Measurements from ENCODE around the gene FAM227B. TPM values are rescaled to one million over a fixed set of nuclear protein-coding genes. Genes with fewer than 3 reads are reported as not detected.
"Not testable (repeated sequence)": the region's sequence is repeated elsewhere in the genome, so short reads cannot be mapped to it uniquely, and the experiment has no call there.

Gene FAM227B
- total RNA-seq, 1 donor from 2014 or later = 18.5 TPM

GRCh38 chr15:49619226-49619625 is 1.4 kb downstream of the FAM227B start:
- Histone ChIP-seq H3K36me3 (peaks cover 7% of the 10 kb centered on the region), H3K4me3 (peak overlapping the region; percentile 86), H3K4me1 (peaks cover 46% of the 10 kb centered on the region), H3K9me3 (replicated peaks) (peaks cover 8% of the 10 kb centered on the region), H3K27me3 (ENCODE audit: low read depth) (no peaks in the 10 kb centered on the region), H3K27ac (replicated peaks) (peak overlapping the region; percentile 95)
- no peak for DNase-seq
- no peak for TF ChIP-seq CTCF (IDR thresholded peaks at IDR 0.05; ENCODE audit: borderline replicate concordance)
- intact Hi-C loops (cut with micrococcal nuclease) = no loop called here

GRCh38 chr15:49612240-49612639 is 8.4 kb downstream of the FAM227B start:
- H3K9me3 ChIP-seq (replicated peaks); H3K4me3 ChIP-seq; H3K4me1 ChIP-seq; H3K27ac ChIP-seq (replicated peaks); intact Hi-C loops (cut with micrococcal nuclease); H3K27me3 ChIP-seq (ENCODE audit: low read depth); DNase-seq: not testable (repeated sequence)
- peaks cover 17% of the 10 kb centered on the region for H3K36me3 ChIP-seq

GRCh38 chr15:49610157-49610918 is 10.3 kb downstream of the FAM227B start:
- no peak overlapping the region for H3K27ac ChIP-seq (replicated peaks)
- H3K4me1 ChIP-seq = no peaks in the 10 kb centered on the region
- TF ChIP-seq CTCF (IDR thresholded peaks at IDR 0.05; ENCODE audit: borderline replicate concordance) = no peak
- no peak for DNase-seq
- no peak overlapping the region for H3K4me3 ChIP-seq
- H3K27me3 ChIP-seq (ENCODE audit: low read depth) = no peaks in the 10 kb centered on the region
- peaks cover 34% of the 10 kb centered on the region for H3K36me3 ChIP-seq
- intact Hi-C loops (cut with micrococcal nuclease) = no loop called here
- peaks cover 10% of the 10 kb centered on the region for H3K9me3 ChIP-seq (replicated peaks)

GRCh38 chr15:49606594-49606993 is 14.0 kb downstream of the FAM227B start:
- TF ChIP-seq CTCF (IDR thresholded peaks at IDR 0.05; ENCODE audit: borderline replicate concordance) = no peak
- Histone ChIP-seq H3K4me3 (no peak overlapping the region), H3K9me3 (replicated peaks) (peaks cover 36% of the 10 kb centered on the region), H3K36me3 (peaks cover 31% of the 10 kb centered on the region), H3K27ac (replicated peaks) (no peak overlapping the region), H3K4me1 (no peaks in the 10 kb centered on the region), H3K27me3 (ENCODE audit: low read depth) (no peaks in the 10 kb centered on the region)
- intact Hi-C loops (cut with micrococcal nuclease) = no loop called here
- no peak for DNase-seq

DNA sequence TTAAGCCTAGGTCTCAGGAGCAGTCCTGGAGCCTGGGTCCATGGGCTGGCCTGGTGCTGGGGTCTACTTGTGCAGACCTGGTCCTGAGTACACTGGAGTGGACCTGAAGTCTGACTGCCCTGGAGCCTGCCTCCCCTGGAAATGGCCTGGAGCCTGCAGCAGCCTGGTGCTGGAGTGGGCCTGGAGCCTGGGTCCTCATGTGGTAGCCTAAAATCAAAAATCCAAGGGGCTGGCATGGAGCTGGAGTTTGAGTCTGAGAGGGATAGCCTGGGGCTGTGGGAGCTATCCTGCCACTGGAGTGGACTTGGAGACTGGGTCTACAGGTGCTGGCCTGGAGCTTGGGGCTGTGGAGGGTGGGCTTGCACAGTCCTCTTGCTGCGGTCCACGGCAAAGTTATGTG is 15.0 kb downstream of the FAM227B start:
- Histone ChIP-seq H3K27ac (replicated peaks) (no peak overlapping the region), H3K27me3 (ENCODE audit: low read depth) (no peaks in the 10 kb centered on the region), H3K4me3 (no peak overlapping the region), H3K9me3 (replicated peaks) (peaks cover 46% of the 10 kb centered on the region), H3K4me1 (no peaks in the 10 kb centered on the region), H3K36me3 (peaks cover 36% of the 10 kb centered on the region)
- TF ChIP-seq CTCF (IDR thresholded peaks at IDR 0.05; ENCODE audit: borderline replicate concordance) = no peak
- intact Hi-C loops (cut with micrococcal nuclease) = no loop called here
- DNase-seq = no peak

DNA sequence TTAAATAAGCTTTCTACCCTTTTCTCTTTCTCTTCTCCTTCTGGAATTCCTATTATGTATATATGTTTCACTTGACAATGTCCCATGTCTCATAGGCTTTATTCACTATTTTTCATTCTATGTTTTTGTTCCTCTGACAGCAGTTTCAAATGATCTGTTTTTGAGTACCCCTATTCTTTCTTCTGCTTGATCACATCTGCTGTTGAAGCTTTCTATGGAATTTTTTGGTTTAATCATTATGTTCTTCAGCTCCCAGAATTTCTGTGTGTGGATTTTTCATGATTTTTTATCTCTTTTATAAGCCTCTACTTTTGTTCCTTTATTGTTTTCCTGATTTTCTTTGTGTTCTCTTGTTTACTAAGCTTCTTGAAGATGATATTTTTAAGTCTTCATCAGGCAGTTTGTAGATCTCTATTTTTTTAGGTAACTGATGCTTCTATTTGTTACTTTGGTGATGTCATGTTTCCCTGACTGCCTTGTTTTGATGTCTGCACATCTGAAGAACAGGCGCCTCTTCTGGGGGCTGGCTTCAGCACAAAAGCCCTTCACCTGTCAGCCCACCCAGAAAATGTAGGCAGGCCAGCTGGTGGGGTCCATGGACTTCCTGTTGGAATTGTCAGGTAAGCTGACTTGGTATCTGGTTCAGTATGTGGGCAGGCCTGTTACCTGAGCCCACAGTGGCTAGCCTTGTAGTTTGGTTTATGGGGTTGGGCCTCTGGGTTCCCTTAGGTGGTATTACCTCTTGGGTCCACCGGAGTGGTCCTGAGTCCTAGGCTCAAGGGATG is 15.8 kb downstream of the FAM227B start:
- no peak for DNase-seq
- H3K27me3 ChIP-seq (ENCODE audit: low read depth) = no peaks in the 10 kb centered on the region
- peaks cover 54% of the 10 kb centered on the region for H3K9me3 ChIP-seq (replicated peaks)
- H3K4me1 ChIP-seq = no peaks in the 10 kb centered on the region
- no peak overlapping the region for H3K4me3 ChIP-seq
- no peak for TF ChIP-seq CTCF (IDR thresholded peaks at IDR 0.05; ENCODE audit: borderline replicate concordance)
- intact Hi-C loops (cut with micrococcal nuclease) = no loop called here
- H3K36me3 ChIP-seq = peaks cover 42% of the 10 kb centered on the region
- no peak overlapping the region for H3K27ac ChIP-seq (replicated peaks)

DNA sequence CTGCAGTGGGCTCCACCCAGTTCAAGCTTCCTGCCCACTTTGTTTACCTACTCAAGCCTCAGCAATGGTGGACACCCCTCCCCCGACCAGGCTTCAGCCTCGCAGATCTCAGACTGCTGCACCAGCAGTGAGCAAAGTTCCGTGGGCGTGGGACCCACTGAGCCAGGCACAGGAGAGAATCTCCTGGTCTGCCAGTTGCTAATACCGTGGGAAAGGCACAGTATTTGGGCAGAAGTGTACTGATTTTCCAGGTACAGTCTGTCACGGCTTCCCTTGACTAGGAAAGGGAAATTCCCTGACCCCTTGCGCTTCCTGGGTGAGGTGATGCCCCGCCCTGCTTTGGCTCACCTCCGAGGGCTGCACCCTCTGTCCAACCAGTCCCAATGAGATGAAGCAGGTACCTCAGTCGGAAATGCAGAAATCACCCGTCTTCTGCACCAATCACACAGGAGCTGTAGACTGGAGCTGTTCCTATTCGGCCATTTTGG is 27.7 kb downstream of the FAM227B start:
- intact Hi-C loops (cut with micrococcal nuclease); H3K27ac ChIP-seq (replicated peaks); H3K4me3 ChIP-seq; H3K27me3 ChIP-seq (ENCODE audit: low read depth); H3K36me3 ChIP-seq; H3K4me1 ChIP-seq; DNase-seq: not testable (repeated sequence)
- peaks cover 32% of the 10 kb centered on the region for H3K9me3 ChIP-seq (replicated peaks)
